ENCODE data around the gene NRTN.

- TF ChIP-seq RARB (CRISPR knock-in tag; IDR thresholded peaks at IDR 0.05) (no peak), CREB5 (CRISPR knock-in tag; IDR thresholded peaks at IDR 0.05; ENCODE audit: low read depth) (no peak), CSDC2 (CRISPR knock-in tag; IDR thresholded peaks at IDR 0.05) (no peak), PATZ1 (CRISPR knock-in tag; IDR thresholded peaks at IDR 0.05; ENCODE audit: borderline replicate concordance) (no peak), PPARA (CRISPR knock-in tag; IDR thresholded peaks at IDR 0.05; ENCODE audit: borderline replicate concordance) (no peak), OSR1 (CRISPR knock-in tag; IDR thresholded peaks at IDR 0.05) (no peak), ZFP30 (CRISPR knock-in tag; IDR thresholded peaks at IDR 0.05) (no peak), ZNF8 (CRISPR knock-in tag; IDR thresholded peaks at IDR 0.05) (no peak), POU6F1 (CRISPR knock-in tag; IDR thresholded peaks at IDR 0.05; ENCODE audit: borderline replicate concordance, low read depth) (no peak), ZNF70 (CRISPR knock-in tag; IDR thresholded peaks at IDR 0.05) (no peak), ZFP3 (CRISPR knock-in tag; IDR thresholded peaks at IDR 0.05) (no peak), CSRNP3 (CRISPR knock-in tag; IDR thresholded peaks at IDR 0.05) (no peak), ZNF565 (CRISPR knock-in tag; conservative IDR thresholded peaks at IDR 0.05; ENCODE audit: low read depth) (no peak), GLIS3 (CRISPR knock-in tag; IDR thresholded peaks at IDR 0.05) (no peak)
Measured at GRCh38 chr19:5825178-5825577, 20.3 kb downstream of the NRTN start.

Measured in SK-N-SH treated with all-trans-retinoic acid at 6 μM for 48 hours (cell line).